Osteoblast (primary cell): ENCODE measurements around the gene OPRD1. TPM values are rescaled to one million over a fixed set of nuclear protein-coding genes. Genes with fewer than 3 reads are reported as not detected.
A peak's percentile ranks its signal among the peaks of the same experiment; 100 is the strongest.

Source experiments
- DNase-seq: peaks from one replicate; pipeline ENCODE4 v3.0.0; 2011; ENCODE audit warnings: low spot score, mixed read lengths; ENCODE audit not compliant: insufficient read length; ENCODE audit errors: missing footprints
- H2AFZ ChIP-seq: 2 replicates; pipeline ENCODE4 v1.6.0; 2011; ENCODE audit warnings: mild to moderate bottlenecking, low read length
- H3K27ac ChIP-seq: 2 replicates; pipeline ENCODE4 v1.5.1; 2011; ENCODE audit warnings: mild to moderate bottlenecking, low read depth, low read length, moderate library complexity
- H3K27me3 ChIP-seq: 2 replicates; pipeline ENCODE4 v1.6.0; 2012; ENCODE audit warnings: mild to moderate bottlenecking, control low read depth, inconsistent platforms, low read length, moderate library complexity; ENCODE audit not compliant: insufficient read depth
- H3K36me3 ChIP-seq: 2 replicates; pipeline ENCODE4 v1.5.1; 2011; ENCODE audit warnings: mild to moderate bottlenecking, low read length, control low read depth, moderate library complexity; ENCODE audit not compliant: insufficient read depth
- H3K4me1 ChIP-seq: 2 replicates; pipeline ENCODE4 v1.5.1; 2011; ENCODE audit warnings: mild to moderate bottlenecking, low read length, control low read depth, moderate library complexity; ENCODE audit not compliant: insufficient read depth
- H3K4me2 ChIP-seq: 2 replicates; pipeline ENCODE4 v1.6.0; 2011; ENCODE audit warnings: mild to moderate bottlenecking, low read length; ENCODE audit not compliant: insufficient read depth
- H3K4me3 ChIP-seq: fragments of 200-600 bp; sonication (generic); 3 replicates; pipeline ENCODE4 v1.5.1; 2012; ENCODE audit warnings: mild to moderate bottlenecking, low read length, inconsistent platforms; ENCODE audit not compliant: insufficient read depth
- H3K79me2 ChIP-seq: 2 replicates; pipeline ENCODE4 v1.6.0; 2012; ENCODE audit warnings: mild to moderate bottlenecking, low read length, control low read depth, inconsistent platforms; ENCODE audit not compliant: insufficient read depth
- H3K9me3 ChIP-seq: 2 replicates; pipeline ENCODE4 v1.5.1; 2011; ENCODE audit warnings: low read depth, low read length, control low read depth
- H4K20me1 ChIP-seq: 2 replicates; pipeline ENCODE4 v1.6.0; 2012; ENCODE audit warnings: mild to moderate bottlenecking, low read length, control low read depth; ENCODE audit not compliant: insufficient read depth
- CTCF ChIP-seq: IDR thresholded peaks from 2 replicates; pipeline ENCODE4 v1.5.1; 2011; ENCODE audit warnings: mild to moderate bottlenecking, low read depth, low read length, moderate library complexity; ENCODE audit errors: extremely low read depth
- total RNA-seq: library from RNA; depleted of rRNA; stranded (reverse); fragments of >200 nt; gene quantifications from 2 replicates; pipeline ENCODE4 v1.2.3, GENCODE V29; 2012

The OPRD1 gene
- total RNA-seq, 1 donor: not detected

GRCh38 chr1:28862571-28863403, 50.8 kb downstream of the OPRD1 start:
- Histone ChIP-seq H3K4me2 (no peak overlapping the region), H3K27me3 (peaks cover 10% of the 10 kb centered on the region), H3K4me3 (no peak overlapping the region), H4K20me1 (no peaks in the 10 kb centered on the region), H3K4me1 (peaks cover 3% of the 10 kb centered on the region), H3K9me3 (no peaks in the 10 kb centered on the region), H3K27ac (no peak overlapping the region), H3K79me2 (no peaks in the 10 kb centered on the region), H2AFZ (no peak overlapping the region), H3K36me3 (no peaks in the 10 kb centered on the region)
- TF ChIP-seq CTCF: no peak
- peak; percentile 75 for DNase-seq

GRCh38 chr1:28864695-28865094, 52.7 kb downstream of the OPRD1 start:
- Histone ChIP-seq H3K27me3 (peaks cover 10% of the 10 kb centered on the region), H3K9me3 (no peaks in the 10 kb centered on the region), H3K4me2 (no peak overlapping the region), H3K27ac (no peak overlapping the region), H3K79me2 (no peaks in the 10 kb centered on the region), H2AFZ (no peak overlapping the region), H4K20me1 (no peaks in the 10 kb centered on the region), H3K4me1 (peaks cover 3% of the 10 kb centered on the region), H3K4me3 (no peak overlapping the region), H3K36me3 (no peaks in the 10 kb centered on the region)
- DNase-seq: peak; percentile 63
- no peak for TF ChIP-seq CTCF

- Histone ChIP-seq H3K4me1 (no peaks in the 10 kb centered on the region), H3K27me3 (peaks cover 10% of the 10 kb centered on the region)
Observed at GRCh38 chr1:28865997-28866650, 54.2 kb downstream of the OPRD1 start.

More at GRCh38 chr1:28865997-28866650, 54.2 kb downstream of the OPRD1 start:
- Histone ChIP-seq H4K20me1 (no peaks in the 10 kb centered on the region), H3K4me3 (no peak overlapping the region), H3K36me3 (no peaks in the 10 kb centered on the region), H3K27ac (no peak overlapping the region), H2AFZ (no peak overlapping the region), H3K4me2 (no peak overlapping the region), H3K9me3 (no peaks in the 10 kb centered on the region), H3K79me2 (no peaks in the 10 kb centered on the region)
- DNase-seq: peak; percentile 89
- no peak for TF ChIP-seq CTCF
